MCF 10A (cell line): Measurements from ENCODE around the gene ANKRD26. TPM values are rescaled to one million over a fixed set of nuclear protein-coding genes. Genes with fewer than 3 reads are reported as not detected.

Experiments used
- BruUV-seq: library from RNA; stranded (reverse); fragments of 400-500 nt; replicated peaks from 2 replicates; lab custom pipeline; 2021; lab: Mats Ljungman, UMichigan
- CTCF ChIA-PET: fragments of 300-600 bp; sonication (Branson Sonifier 250); formaldehyde crosslinking; extraction: SDS; loops from one replicate; lab custom pipeline; 2021; ENCODE audit warnings: antibody characterized with exemption, inconsistent platforms; lab: Yijun Ruan, JAX
- POLR2A ChIA-PET: fragments of 300-600, 350-650 bp; sonication (Branson Sonifier 250); formaldehyde crosslinking; extraction: SDS; loops from one replicate; lab custom pipeline; 2020; ENCODE audit warnings: antibody characterized with exemption, inconsistent platforms; lab: Yijun Ruan, JAX
- DNase-seq: peaks from one replicate; pipeline ENCODE4 v3.0.0-alpha.2; 2018; ENCODE audit not compliant: unreplicated experiment
- H3K27ac Mint-ChIP-seq: one replicate; pipeline ENCODE4 v1.8.0; 2022; ENCODE audit warnings: mild to moderate bottlenecking, low read depth, mixed read lengths; ENCODE audit not compliant: unreplicated experiment
- H3K27me3 Mint-ChIP-seq: one replicate; pipeline ENCODE4 v1.8.0; 2022; ENCODE audit warnings: mixed read lengths; ENCODE audit not compliant: insufficient read depth, unreplicated experiment
- H3K36me3 Mint-ChIP-seq: one replicate; pipeline ENCODE4 v1.8.0; 2022; ENCODE audit warnings: mild to moderate bottlenecking, moderate library complexity, mixed read lengths; ENCODE audit not compliant: insufficient read depth, unreplicated experiment
- H3K4me1 Mint-ChIP-seq: one replicate; pipeline ENCODE4 v1.8.0; 2022; ENCODE audit warnings: mixed read lengths; ENCODE audit not compliant: insufficient read depth, unreplicated experiment
- H3K4me3 Mint-ChIP-seq: one replicate; pipeline ENCODE4 v1.8.0; 2022; ENCODE audit warnings: mild to moderate bottlenecking, moderate library complexity, mixed read lengths; ENCODE audit not compliant: unreplicated experiment
- H3K9me3 Mint-ChIP-seq: one replicate; pipeline ENCODE4 v1.8.0; 2022; ENCODE audit warnings: mixed read lengths; ENCODE audit not compliant: unreplicated experiment
- CTCF ChIP-seq: fragments of 200-600 bp; IDR thresholded peaks from one replicate; pipeline ENCODE4 v1.8.0; 2022; ENCODE audit warnings: antibody characterized with exemption, mild to moderate bottlenecking; ENCODE audit not compliant: unreplicated experiment
- intact Hi-C: fragments of 100-400 bp; cut with micrococcal nuclease; formaldehyde crosslinking; loops from 2 replicates; pipeline ENCODE4 v1.14.1; 2022
- total RNA-seq: library from RNA; stranded (reverse); gene quantifications from 2 replicates; pipeline ENCODE4 v1.2.3, GENCODE V29; 2022

The ANKRD26 gene
- total RNA-seq, 1 experiment from 2014 or later: 6.5 TPM

- intact Hi-C loops: no loop called here
- peaks cover 45% of the 10 kb centered on the region for H3K36me3 Mint-ChIP-seq
Observed at GRCh38 chr10:27022048-27022447, 78.2 kb downstream of the ANKRD26 start.

GRCh38 chr10:27020243-27020642 is 80.1 kb downstream of the ANKRD26 start:
- POLR2A ChIA-PET: interaction anchor here (1.2 kb wide), 1 partner anchor 28 kb away, joined by 3 read pairs; no protein-coding TSS in a partner anchor

More at GRCh38 chr10:27022048-27022447, 78.2 kb downstream of the ANKRD26 start:
- Mint-ChIP-seq H3K27me3 (no peaks in the 10 kb centered on the region), H3K4me3 (no peak overlapping the region), H3K9me3 (no peaks in the 10 kb centered on the region), H3K27ac (no peak overlapping the region), H3K4me1 (no peaks in the 10 kb centered on the region)
- DNase-seq: no peak
- no peak for TF ChIP-seq CTCF
- CTCF ChIA-PET: no interaction called here
- POLR2A ChIA-PET: interaction anchor here (0.6 kb wide), 1 partner anchor 21 kb away, joined by 3 read pairs; no protein-coding TSS in a partner anchor
- BruUV-seq: no TSS peak

GRCh38 chr10:27019827-27020226 is 80.5 kb downstream of the ANKRD26 start:
- Mint-ChIP-seq H3K4me1 (no peaks in the 10 kb centered on the region), H3K9me3 (no peaks in the 10 kb centered on the region), H3K27me3 (no peaks in the 10 kb centered on the region), H3K4me3 (no peak overlapping the region), H3K27ac (no peak overlapping the region), H3K36me3 (peaks cover 28% of the 10 kb centered on the region)
- ChIA-PET POLR2A (interaction anchor here (1.2 kb wide), 1 partner anchor 27 kb away, joined by 3 read pairs; no protein-coding TSS in a partner anchor), CTCF (interaction anchor here (0.6 kb wide), 1 partner anchor 1869 kb away, joined by 3 read pairs; no protein-coding TSS in a partner anchor)
- no peak for TF ChIP-seq CTCF
- DNase-seq: no peak
- no TSS peak for BruUV-seq
- intact Hi-C loops: no loop called here

More at GRCh38 chr10:27020243-27020642, 80.1 kb downstream of the ANKRD26 start:
- DNase-seq: no peak
- CTCF ChIA-PET: no interaction called here
- Mint-ChIP-seq H3K27me3 (no peaks in the 10 kb centered on the region), H3K4me1 (no peaks in the 10 kb centered on the region), H3K27ac (no peak overlapping the region), H3K36me3 (peaks cover 32% of the 10 kb centered on the region), H3K9me3 (no peaks in the 10 kb centered on the region), H3K4me3 (no peak overlapping the region)
- intact Hi-C loops: no loop called here
- TF ChIP-seq CTCF: no peak
- no TSS peak for BruUV-seq

GRCh38 chr10:26997610-26998009 is 102.7 kb downstream of the ANKRD26 start:
- peaks cover 11% of the 10 kb centered on the region for H3K36me3 Mint-ChIP-seq
- H3K27me3 Mint-ChIP-seq: no peaks in the 10 kb centered on the region
- intact Hi-C loops: no loop called here

More at GRCh38 chr10:26997610-26998009, 102.7 kb downstream of the ANKRD26 start:
- POLR2A ChIA-PET: interaction anchor here (0.7 kb wide), 1 partner anchor 17 kb away, joined by 3 read pairs; no protein-coding TSS in a partner anchor
- Mint-ChIP-seq H3K4me1 (no peaks in the 10 kb centered on the region), H3K9me3 (no peaks in the 10 kb centered on the region), H3K4me3 (no peak overlapping the region), H3K27ac (no peak overlapping the region)
- no peak for DNase-seq
- no TSS peak for BruUV-seq
- no peak for TF ChIP-seq CTCF
- CTCF ChIA-PET: no interaction called here
